Neural cell (in vitro differentiated cells): ENCODE data around the gene SURF2. TPM values are rescaled to one million over a fixed set of nuclear protein-coding genes. Genes with fewer than 3 reads are reported as not detected.

Experiments used
- H2AFZ ChIP-seq: fragments of 200-600, 300-800 bp; sonication (generic), shearing (Covaris generic); 2 replicates; pipeline ENCODE4 v1.6.0; 2014; ENCODE audit warnings: low read depth, mild to moderate bottlenecking, antibody characterized with exemption, low read length, moderate library complexity
- H3F3A ChIP-seq: fragments of 200-600 bp; shearing (Covaris generic); 2 replicates; pipeline ENCODE4 v1.6.1; 2016; ENCODE audit warnings: mild to moderate bottlenecking, moderate library complexity, mixed read lengths, antibody characterized with exemption, low read length; ENCODE audit not compliant: insufficient read depth, poor library complexity, severe bottlenecking
- H3K27ac ChIP-seq: fragments of 200-600, 300-800 bp; sonication (generic), shearing (Covaris generic); 2 replicates; pipeline ENCODE4 v1.5.1; 2014; ENCODE audit warnings: mild to moderate bottlenecking, low read length, moderate library complexity
- H3K27me3 ChIP-seq: fragments of 300-800, 200-600 bp; sonication (generic), shearing (Covaris generic); 2 replicates; pipeline ENCODE4 v1.6.0; 2014; ENCODE audit warnings: mild to moderate bottlenecking, low read depth, low read length, moderate library complexity; ENCODE audit not compliant: insufficient read depth
- H3K36me3 ChIP-seq: fragments of 300-800, 200-600 bp; sonication (generic), shearing (Covaris generic); 2 replicates; pipeline ENCODE4 v1.5.1; 2014; ENCODE audit warnings: mild to moderate bottlenecking, antibody characterized with exemption, low read length, moderate library complexity; ENCODE audit not compliant: insufficient read depth
- H3K4me2 ChIP-seq: fragments of 300-800, 200-600 bp; sonication (generic), shearing (Covaris generic); 2 replicates; pipeline ENCODE4 v1.6.0; 2014; ENCODE audit warnings: mild to moderate bottlenecking, low read length
- H3K4me3 ChIP-seq: fragments of 300-800, 200-600 bp; sonication (generic), shearing (Covaris generic); 2 replicates; pipeline ENCODE4 v1.5.1; 2014; ENCODE audit warnings: mild to moderate bottlenecking, low read length, moderate library complexity
- H3K79me2 ChIP-seq: fragments of 200-600 bp; shearing (Covaris generic); replicated peaks from 2 replicates; pipeline ENCODE4 v1.6.0; 2014; ENCODE audit warnings: mild to moderate bottlenecking, low read length, moderate library complexity; ENCODE audit not compliant: insufficient read depth
- H3K9ac ChIP-seq: fragments of 300-800, 200-600 bp; sonication (generic), shearing (Covaris generic); 2 replicates; pipeline ENCODE4 v1.6.1; 2016; ENCODE audit warnings: mild to moderate bottlenecking, low read length, mixed read lengths
- H3K9me2 ChIP-seq: fragments of 200-600 bp; shearing (Covaris generic); 2 replicates; pipeline ENCODE4 v1.6.1; 2016; ENCODE audit warnings: mild to moderate bottlenecking, low read length, mixed read lengths; ENCODE audit not compliant: insufficient read depth
- H3K9me3 ChIP-seq: fragments of 200-600, 300-800 bp; sonication (generic), shearing (Covaris generic); 2 replicates; pipeline ENCODE4 v1.6.1; 2016; ENCODE audit warnings: mild to moderate bottlenecking, mixed run types, low read length, moderate library complexity, mixed read lengths
- H4K20me1 ChIP-seq: fragments of 200-600 bp; shearing (Covaris generic); 2 replicates; pipeline ENCODE4 v1.6.1; 2016; ENCODE audit warnings: mild to moderate bottlenecking, mixed run types; ENCODE audit not compliant: insufficient read depth
- EP300 ChIP-seq: fragments of 450-650 bp; conservative IDR thresholded peaks from 2 replicates; pipeline ENCODE4 v1.6.1; 2014; ENCODE audit warnings: antibody characterized with exemption, mild to moderate bottlenecking, moderate library complexity; ENCODE audit not compliant: poor library complexity, severe bottlenecking
- EZH2 ChIP-seq: fragments of 200-600, 300-800 bp; shearing (Covaris generic), sonication (generic); IDR thresholded peaks from 2 replicates; pipeline ENCODE4 v1.6.1; 2014; ENCODE audit warnings: antibody characterized with exemption, low read length, borderline replicate concordance, mild to moderate bottlenecking; ENCODE audit not compliant: insufficient read depth, poor library complexity, severe bottlenecking
- MXI1 ChIP-seq: fragments of 450-650 bp; conservative IDR thresholded peaks from 2 replicates; pipeline ENCODE4 v1.6.1; 2014; ENCODE audit warnings: antibody characterized with exemption, mild to moderate bottlenecking; ENCODE audit not compliant: poor library complexity, severe bottlenecking
- POLR2AphosphoS5 ChIP-seq: IDR thresholded peaks from 2 replicates; pipeline ENCODE4 v1.6.1; 2012
- RAD21 ChIP-seq: fragments of 450-650 bp; conservative IDR thresholded peaks from 2 replicates; pipeline ENCODE4 v1.6.1; 2014; ENCODE audit warnings: antibody characterized with exemption, mild to moderate bottlenecking, moderate library complexity
- SMC3 ChIP-seq: fragments of 450-650 bp; conservative IDR thresholded peaks from 2 replicates; pipeline ENCODE4 v1.6.1; 2014; ENCODE audit warnings: antibody characterized with exemption, mild to moderate bottlenecking, moderate library complexity; ENCODE audit not compliant: poor library complexity
- TAF1 ChIP-seq: IDR thresholded peaks from 2 replicates; pipeline ENCODE4 v1.6.1; 2012; ENCODE audit warnings: low read depth
- polyA plus RNA-seq: library from polyadenylated mRNA; depleted of rRNA; stranded (reverse); fragments of >200 nt; gene quantifications from 2 replicates; pipeline ENCODE4 v1.2.3, GENCODE V29; 2014
- TF ChIP-seq, protein P1 (sequence below): fragments of 450-650 bp; IDR thresholded peaks from 2 replicates; pipeline ENCODE4 v1.5.1; 2014; ENCODE audit warnings: antibody characterized with exemption, mild to moderate bottlenecking, moderate library complexity; ENCODE audit not compliant: poor library complexity, severe bottlenecking
- TF ChIP-seq, protein P2 (sequence below): IDR thresholded peaks from 2 replicates; pipeline ENCODE4 v1.6.1; 2012; ENCODE audit warnings: borderline replicate concordance

Gene SURF2
- polyA plus RNA-seq, 1 donor from 2014 or later = 36.4 TPM

DNA sequence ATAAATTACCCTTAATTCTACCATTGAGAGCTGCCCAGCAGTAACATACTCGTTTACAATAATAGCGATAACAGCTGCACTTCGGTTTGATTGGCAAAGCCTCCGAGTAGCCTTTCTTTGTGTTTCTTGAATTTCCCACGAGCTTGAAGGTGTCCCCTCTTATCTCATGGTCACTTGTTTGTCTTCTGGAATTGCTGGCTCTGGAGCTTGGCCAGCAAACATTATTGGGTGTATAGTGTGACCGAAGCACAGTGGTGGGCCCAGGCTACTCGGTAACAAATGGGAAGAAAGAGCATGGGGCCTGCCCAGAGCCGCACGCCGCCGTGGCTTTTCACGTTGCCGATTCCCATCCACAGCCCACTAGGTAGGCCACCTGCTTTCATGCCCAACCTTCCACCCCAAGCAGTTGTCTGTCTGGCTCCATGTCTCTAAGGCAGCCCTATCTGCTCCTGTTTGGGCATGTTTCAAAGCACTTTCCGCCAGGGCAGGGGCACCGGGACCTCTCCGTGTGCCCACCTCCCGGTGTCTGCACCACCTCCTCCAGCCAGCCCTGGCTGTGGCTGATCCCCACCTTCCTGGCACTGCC lies 28.5 kb downstream of the SURF2 start (continued):
- TF ChIP-seq, protein P1, sequence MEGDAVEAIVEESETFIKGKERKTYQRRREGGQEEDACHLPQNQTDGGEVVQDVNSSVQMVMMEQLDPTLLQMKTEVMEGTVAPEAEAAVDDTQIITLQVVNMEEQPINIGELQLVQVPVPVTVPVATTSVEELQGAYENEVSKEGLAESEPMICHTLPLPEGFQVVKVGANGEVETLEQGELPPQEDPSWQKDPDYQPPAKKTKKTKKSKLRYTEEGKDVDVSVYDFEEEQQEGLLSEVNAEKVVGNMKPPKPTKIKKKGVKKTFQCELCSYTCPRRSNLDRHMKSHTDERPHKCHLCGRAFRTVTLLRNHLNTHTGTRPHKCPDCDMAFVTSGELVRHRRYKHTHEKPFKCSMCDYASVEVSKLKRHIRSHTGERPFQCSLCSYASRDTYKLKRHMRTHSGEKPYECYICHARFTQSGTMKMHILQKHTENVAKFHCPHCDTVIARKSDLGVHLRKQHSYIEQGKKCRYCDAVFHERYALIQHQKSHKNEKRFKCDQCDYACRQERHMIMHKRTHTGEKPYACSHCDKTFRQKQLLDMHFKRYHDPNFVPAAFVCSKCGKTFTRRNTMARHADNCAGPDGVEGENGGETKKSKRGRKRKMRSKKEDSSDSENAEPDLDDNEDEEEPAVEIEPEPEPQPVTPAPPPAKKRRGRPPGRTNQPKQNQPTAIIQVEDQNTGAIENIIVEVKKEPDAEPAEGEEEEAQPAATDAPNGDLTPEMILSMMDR = no peak
- TF ChIP-seq POLR2AphosphoS5 = no peak

DNA sequence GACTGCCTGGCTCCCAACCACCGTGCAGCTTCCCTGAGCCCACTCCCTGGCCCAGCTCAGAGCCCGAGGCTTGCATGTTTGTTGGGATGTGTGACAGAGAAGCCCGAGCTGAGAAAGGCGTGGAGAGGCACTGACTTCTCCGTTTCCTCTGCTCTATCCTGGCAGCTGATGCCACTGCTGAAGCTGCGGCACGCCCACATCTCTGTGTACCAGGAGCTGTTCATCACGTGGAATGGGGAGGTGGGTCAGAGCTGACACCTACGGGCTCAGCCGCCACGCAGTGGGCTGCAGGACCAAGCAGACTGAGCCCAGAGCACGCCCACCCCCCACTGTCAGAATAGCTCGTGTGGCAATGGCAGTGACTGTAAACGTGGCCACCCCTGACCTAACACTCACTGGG lies 29.1 kb downstream of the SURF2 start:
- no peaks in the 10 kb centered on the region for H3K36me3 ChIP-seq
- TF ChIP-seq POLR2AphosphoS5 (no peak), EZH2 (no peak), SMC3 (no peak), RAD21 (no peak), TAF1 (no peak), MXI1 (no peak)
- TF ChIP-seq, protein P2, sequence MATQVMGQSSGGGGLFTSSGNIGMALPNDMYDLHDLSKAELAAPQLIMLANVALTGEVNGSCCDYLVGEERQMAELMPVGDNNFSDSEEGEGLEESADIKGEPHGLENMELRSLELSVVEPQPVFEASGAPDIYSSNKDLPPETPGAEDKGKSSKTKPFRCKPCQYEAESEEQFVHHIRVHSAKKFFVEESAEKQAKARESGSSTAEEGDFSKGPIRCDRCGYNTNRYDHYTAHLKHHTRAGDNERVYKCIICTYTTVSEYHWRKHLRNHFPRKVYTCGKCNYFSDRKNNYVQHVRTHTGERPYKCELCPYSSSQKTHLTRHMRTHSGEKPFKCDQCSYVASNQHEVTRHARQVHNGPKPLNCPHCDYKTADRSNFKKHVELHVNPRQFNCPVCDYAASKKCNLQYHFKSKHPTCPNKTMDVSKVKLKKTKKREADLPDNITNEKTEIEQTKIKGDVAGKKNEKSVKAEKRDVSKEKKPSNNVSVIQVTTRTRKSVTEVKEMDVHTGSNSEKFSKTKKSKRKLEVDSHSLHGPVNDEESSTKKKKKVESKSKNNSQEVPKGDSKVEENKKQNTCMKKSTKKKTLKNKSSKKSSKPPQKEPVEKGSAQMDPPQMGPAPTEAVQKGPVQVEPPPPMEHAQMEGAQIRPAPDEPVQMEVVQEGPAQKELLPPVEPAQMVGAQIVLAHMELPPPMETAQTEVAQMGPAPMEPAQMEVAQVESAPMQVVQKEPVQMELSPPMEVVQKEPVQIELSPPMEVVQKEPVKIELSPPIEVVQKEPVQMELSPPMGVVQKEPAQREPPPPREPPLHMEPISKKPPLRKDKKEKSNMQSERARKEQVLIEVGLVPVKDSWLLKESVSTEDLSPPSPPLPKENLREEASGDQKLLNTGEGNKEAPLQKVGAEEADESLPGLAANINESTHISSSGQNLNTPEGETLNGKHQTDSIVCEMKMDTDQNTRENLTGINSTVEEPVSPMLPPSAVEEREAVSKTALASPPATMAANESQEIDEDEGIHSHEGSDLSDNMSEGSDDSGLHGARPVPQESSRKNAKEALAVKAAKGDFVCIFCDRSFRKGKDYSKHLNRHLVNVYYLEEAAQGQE = no peak
- TF ChIP-seq, protein P1 = no peak
- H3K79me2 ChIP-seq = no peaks in the 10 kb centered on the region

DNA sequence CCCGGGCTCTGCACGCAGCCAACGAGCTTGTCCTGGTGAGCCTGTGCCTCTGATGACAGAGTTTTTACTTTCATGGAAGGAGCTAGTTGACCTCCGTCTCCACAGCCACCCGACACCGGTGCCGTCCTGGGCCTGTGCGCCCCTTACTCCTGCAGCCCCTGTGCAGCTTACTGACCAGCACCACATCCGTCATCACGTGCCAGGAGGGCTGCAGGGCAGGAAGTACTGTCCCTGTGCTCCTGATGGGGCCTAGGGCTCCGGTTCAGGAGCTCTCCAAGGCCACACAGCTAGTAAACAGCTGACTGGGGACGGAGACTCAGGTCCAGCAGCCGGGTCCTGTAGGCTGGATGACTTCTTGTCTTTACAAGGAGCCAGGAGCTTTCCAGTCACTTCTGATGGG lies 30.0 kb downstream of the SURF2 start:
- no peak for TF ChIP-seq EP300
- TF ChIP-seq MXI1 = no peak
- TF ChIP-seq, protein P1 = no peak
- Histone ChIP-seq H3K27me3 (no peaks in the 10 kb centered on the region), H3K36me3 (no peaks in the 10 kb centered on the region), H2AFZ (no peak overlapping the region), H3K27ac (no peak overlapping the region), H3K9ac (no peak overlapping the region), H3K9me3 (no peaks in the 10 kb centered on the region), H4K20me1 (no peaks in the 10 kb centered on the region), H3F3A (no peaks in the 10 kb centered on the region), H3K79me2 (no peaks in the 10 kb centered on the region), H3K4me2 (no peak overlapping the region), H3K4me3 (no peak overlapping the region), H3K9me2 (no peaks in the 10 kb centered on the region)

More for the DNA sequence above, 29.1 kb downstream of the SURF2 start:
- H3F3A ChIP-seq = no peaks in the 10 kb centered on the region
- no peak overlapping the region for H3K27ac ChIP-seq
- H2AFZ ChIP-seq = no peak overlapping the region
- H3K9ac ChIP-seq = no peak overlapping the region
- H3K4me2 ChIP-seq = no peak overlapping the region
- no peaks in the 10 kb centered on the region for H3K9me3 ChIP-seq
- no peaks in the 10 kb centered on the region for H4K20me1 ChIP-seq
- no peaks in the 10 kb centered on the region for H3K27me3 ChIP-seq
- H3K9me2 ChIP-seq = no peaks in the 10 kb centered on the region
- H3K4me3 ChIP-seq = no peak overlapping the region
